Endothelial cell of umbilical vein (primary cell): ENCODE data around the gene PABPN1. TPM values are rescaled to one million over a fixed set of nuclear protein-coding genes. Genes with fewer than 3 reads are reported as not detected.

Experiments
- BruUV-seq: library from RNA; stranded (reverse); fragments of 400-500 nt; replicated peaks from 2 replicates; lab custom pipeline; 2021; lab: Mats Ljungman, UMichigan
- CTCF ChIA-PET: fragments of 300-600, 350-600 bp; sonication (Branson Sonifier 250); formaldehyde crosslinking; loops from one replicate; lab custom pipeline; 2021; ENCODE audit warnings: antibody characterized with exemption, inconsistent platforms; lab: Charles Lee
- POLR2A ChIA-PET: fragments of 300-600, 350-600 bp; sonication (Branson Sonifier 250); formaldehyde crosslinking; loops from one replicate; lab custom pipeline; 2021; ENCODE audit warnings: antibody characterized with exemption, inconsistent platforms; lab: Charles Lee
- DNase-seq: peaks from one replicate; pipeline ENCODE4 v3.0.0-alpha.2; 2011; ENCODE audit warnings: low read depth, low spot score
- FAIRE-seq: peaks from 2 replicates; lab custom pipeline; 2011; peaks lifted over from hg19 to GRCh38; lab: Jason Lieb, UNC
- H2AFZ ChIP-seq: 2 replicates; pipeline ENCODE4 v1.6.0; 2012; ENCODE audit warnings: low read depth, low read length, control low read depth, inconsistent platforms
- H3K27ac ChIP-seq: 2 replicates; pipeline ENCODE4 v1.5.1; 2011; ENCODE audit warnings: low read depth, mild to moderate bottlenecking, control low read depth, low read length, moderate library complexity; ENCODE audit not compliant: insufficient read depth
- H3K27me3 ChIP-seq, 2 experiments: 2 replicates each; pipeline versions ENCODE4 v1.6.0 to v1.6.1; 2011; ENCODE audit warnings: low read length in 2 of 2, mixed read lengths in 1 of 2; ENCODE audit not compliant: control insufficient read depth in 2 of 2, insufficient read depth in 2 of 2
- H3K36me3 ChIP-seq, 2 experiments: 2 replicates in 1 of 2; 3 replicates in 1 of 2; pipeline ENCODE4 v1.5.1; 2011; ENCODE audit warnings: low read length in 2 of 2, mild to moderate bottlenecking in 1 of 2, moderate library complexity in 1 of 2; ENCODE audit not compliant: control insufficient read depth in 2 of 2, insufficient read depth in 2 of 2; ENCODE audit errors: extremely low read depth in 1 of 2
- H3K4me1 ChIP-seq: 3 replicates; pipeline ENCODE4 v1.5.1; 2011; ENCODE audit warnings: mild to moderate bottlenecking, low read length; ENCODE audit not compliant: control insufficient read depth, insufficient read depth; ENCODE audit errors: extremely low read depth
- H3K4me2 ChIP-seq: 2 replicates; pipeline ENCODE4 v1.6.1; 2011; ENCODE audit warnings: low read length, control low read depth, mixed read lengths; ENCODE audit not compliant: insufficient read depth
- H3K4me3 ChIP-seq, 3 experiments: fragments of 200-600 bp in 1 of 3; sonication (generic), shearing (Covaris generic) in 1 of 3; replicated peaks in 1 of 3; 2 replicates each; pipeline ENCODE4 v1.5.1; 2011 to 2016; ENCODE audit warnings: control low read depth in 3 of 3, low read length in 3 of 3, mild to moderate bottlenecking in 2 of 3, inconsistent platforms in 1 of 3, low read depth in 1 of 3, moderate library complexity in 1 of 3; ENCODE audit not compliant: insufficient read depth in 1 of 3
- H3K79me2 ChIP-seq: 2 replicates; pipeline ENCODE4 v1.6.0; 2012; ENCODE audit warnings: low read length, inconsistent platforms; ENCODE audit not compliant: control insufficient read depth, insufficient read depth
- H3K9ac ChIP-seq: replicated peaks from 2 replicates; pipeline ENCODE3; 2011; ENCODE audit warnings: low read length, control low read depth; ENCODE audit not compliant: insufficient read depth; ENCODE audit errors: extremely low read depth
- H3K9me1 ChIP-seq: replicated peaks from 3 replicates; pipeline ENCODE4 v1.6.0; 2011; ENCODE audit warnings: mild to moderate bottlenecking, low read length; ENCODE audit not compliant: control insufficient read depth, insufficient read depth; ENCODE audit errors: extremely low read depth
- H3K9me3 ChIP-seq: replicated peaks from 2 replicates; pipeline ENCODE4 v1.5.1; 2012; ENCODE audit warnings: low read length, inconsistent platforms; ENCODE audit not compliant: control insufficient read depth, insufficient read depth
- H4K20me1 ChIP-seq: replicated peaks from 2 replicates; pipeline ENCODE3; 2011; ENCODE audit warnings: mild to moderate bottlenecking, low read length; ENCODE audit not compliant: control insufficient read depth, insufficient read depth; ENCODE audit errors: extremely low read depth
- CTCF ChIP-seq, 2 donors: IDR thresholded peaks; 1 replicate in 1 of 2; 2 replicates in 1 of 2; pipeline ENCODE4 v1.5.1; 2011; ENCODE audit warnings: low read length in 2 of 2, mild to moderate bottlenecking in 2 of 2, moderate library complexity in 2 of 2, control low read depth in 1 of 2, inconsistent platforms in 1 of 2, low read depth in 1 of 2; ENCODE audit not compliant: insufficient read depth in 1 of 2; ENCODE audit errors: extremely low read depth in 1 of 2
- EZH2 ChIP-seq: IDR thresholded peaks from 2 replicates; pipeline ENCODE4 v1.6.1; 2012; ENCODE audit warnings: borderline replicate concordance, low read depth, mild to moderate bottlenecking, moderate library complexity, low read length, inconsistent platforms; ENCODE audit not compliant: severe bottlenecking
- FOS ChIP-seq: IDR thresholded peaks from 2 replicates; pipeline ENCODE4 v1.6.1; 2011; ENCODE audit warnings: mild to moderate bottlenecking, low read length, moderate library complexity, borderline replicate concordance; ENCODE audit not compliant: insufficient read depth
- GATA2 ChIP-seq: IDR thresholded peaks from 2 replicates; pipeline ENCODE4 v1.7.0; 2011; ENCODE audit warnings: low read depth, mild to moderate bottlenecking, moderate library complexity, mixed read lengths, low read length; ENCODE audit not compliant: insufficient read length, insufficient read depth
- JUN ChIP-seq: IDR thresholded peaks from 2 replicates; pipeline ENCODE4 v1.6.1; 2011; ENCODE audit warnings: borderline replicate concordance, low read depth; ENCODE audit not compliant: insufficient read length, insufficient read depth
- MAX ChIP-seq: IDR thresholded peaks from 2 replicates; pipeline ENCODE4 v1.6.1; 2011; ENCODE audit not compliant: insufficient read depth, insufficient read length
- MYC ChIP-seq: IDR thresholded peaks from one replicate; pipeline ENCODE4 v1.6.1; 2011; ENCODE audit warnings: mild to moderate bottlenecking, low read depth, low read length
- POLR2A ChIP-seq: IDR thresholded peaks from 2 replicates; pipeline ENCODE4 v1.6.1; 2012; ENCODE audit warnings: low read depth, mild to moderate bottlenecking, control low read depth, low read length
- POLR2AphosphoS5 ChIP-seq: IDR thresholded peaks from 2 replicates; pipeline ENCODE4 v1.6.1; 2012; ENCODE audit warnings: low read depth, mild to moderate bottlenecking, control low read depth, low read length, moderate library complexity; ENCODE audit not compliant: insufficient read depth
- dilution Hi-C: fragments of 300-500 bp; cut with MboI; formaldehyde crosslinking; loops from one replicate; pipeline ENCODE4 v1.15.0; 2019; ENCODE audit warnings: low sequenced_read_pairs; ENCODE audit not compliant: extremely low pct_ligation_motif_present
- intact Hi-C: fragments of 100-400 bp; cut with micrococcal nuclease; formaldehyde crosslinking; loops from one replicate; pipeline ENCODE4 v1.10.0; 2022
- polyA plus RNA-seq, 4 experiments: library from polyadenylated mRNA; depleted of rRNA in 3 of 4; stranded (reverse) in 3 of 4; unstranded in 1 of 4; fragments of >200 nt; gene quantifications; 2 replicates each; pipeline versions ENCODE4 v1.2.1 to v1.2.3, GENCODE V29; 2011 to 2012; ENCODE audit warnings: missing spikeins in 1 of 4
- total RNA-seq: library from RNA; stranded (reverse); gene quantifications from 2 replicates; pipeline ENCODE4 v1.2.3, GENCODE V29; 2021

Gene PABPN1
- total and polyA plus RNA-seq, 2 donors (not counting 3 experiments of a cell fraction or from before 2014, with no cell fraction given), result 231 TPM

- Histone ChIP-seq H3K79me2 (no peaks in the 10 kb centered on the region), H3K27me3 (peaks cover 9 to 16% of the 10 kb centered on the region in 2 experiments), H3K9me1 (no peaks in the 10 kb centered on the region), H3K9ac (no peak overlapping the region), H3K27ac (no peak overlapping the region), H3K36me3 (no peaks in the 10 kb centered on the region), H4K20me1 (no peaks in the 10 kb centered on the region), H3K4me1 (no peaks in the 10 kb centered on the region), H3K9me3 (no peaks in the 10 kb centered on the region), H3K4me2 (no peak overlapping the region), H2AFZ (no peak overlapping the region), H3K4me3 (no peak overlapping the region)
- no TSS peak for BruUV-seq
- TF ChIP-seq POLR2A, result no peak
- TF ChIP-seq MYC, result no peak
- TF ChIP-seq JUN, result no peak
- no peak for TF ChIP-seq MAX
- no peak for TF ChIP-seq POLR2AphosphoS5
- no peak for TF ChIP-seq FOS
- TF ChIP-seq CTCF (IDR thresholded peaks at IDR 0.05; ENCODE audit: extremely low read depth in 1 of 2, insufficient read depth in 1 of 2, low read depth in 1 of 2, low read length in 2 of 2), result no peak
- no peak for TF ChIP-seq GATA2
- TF ChIP-seq EZH2, result no peak
- FAIRE-seq (no peak), DNase-seq (no peak)
- intact Hi-C loops, result no loop called here
- dilution Hi-C loops, result no loop called here
- POLR2A ChIA-PET, result no interaction called here
- CTCF ChIA-PET, result interaction anchor here (1.6 kb wide), 1 partner anchor 94 kb away, joined by 4 read pairs; no protein-coding TSS in a partner anchor
These were observed 37.9 kb downstream of the PABPN1 start for GRCh38 chr14:23359167-23359626.
